ENCODE measurements around the gene LDAF1. TPM values are rescaled to one million over a fixed set of nuclear protein-coding genes. Genes with fewer than 3 reads are reported as not detected.
A peak's percentile ranks its signal among the peaks of the same experiment; 100 is the strongest.

The LDAF1 gene
- total and polyA plus RNA-seq, 2 of the 8 experiments (the other 6 are each of a cell fraction or from before 2014, with no cell fraction given), result 32.4 to 34.2 TPM

DNA sequence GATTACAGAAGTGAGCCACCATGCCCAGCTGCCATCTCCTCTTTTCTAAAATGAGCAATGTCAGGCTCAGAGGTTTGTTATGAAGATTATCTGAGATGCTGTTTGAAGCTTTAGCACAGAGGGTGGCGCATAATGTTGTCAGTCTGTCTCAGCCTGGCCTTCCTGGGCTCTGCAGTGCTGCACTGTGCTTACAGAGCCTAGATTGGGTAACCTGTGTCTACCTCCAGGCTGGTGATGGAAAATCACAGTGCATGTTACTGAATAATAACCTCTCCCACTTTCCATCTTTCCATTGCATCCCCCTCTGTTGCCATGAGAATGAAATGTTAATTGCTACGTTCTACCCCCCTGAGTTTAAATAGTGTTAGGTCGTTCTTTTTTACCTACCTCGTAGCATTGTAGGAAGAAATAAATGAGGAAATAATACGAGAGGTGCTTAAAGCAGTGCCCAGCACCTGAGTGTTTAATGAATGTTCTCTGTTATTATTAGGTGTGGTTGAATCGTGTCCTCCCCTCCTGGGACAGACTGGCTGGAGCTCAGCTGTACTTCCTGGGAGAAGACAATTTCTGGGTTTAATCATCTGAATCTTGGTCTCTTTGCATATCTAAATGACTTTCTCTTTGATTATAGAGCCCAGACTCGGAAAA, 6.2 kb downstream of the LDAF1 start:
- Histone ChIP-seq H2BK120ac (replicated peaks; ENCODE audit: low read depth, low read length) (no peak overlapping the region), H3K27ac (ENCODE audit: low read depth, low read length) (no peak overlapping the region), H2BK15ac (ENCODE audit: low read length) (no peak overlapping the region), H3K4me2 (ENCODE audit: insufficient read depth in 1 of 2, low read depth in 2 of 2, low read length in 2 of 2) (no peak overlapping the region), H3K9ac (replicated peaks in 1 of 4; ENCODE audit: extremely low read depth in 1 of 4, low read depth in 3 of 4, low read length in 3 of 4) (0 out of 7 replicates have a peak overlapping the region, but pooled peaks of 1 of the 4 experiments have one; percentile 10), H3K27me3 (replicated peaks in 1 of 4; ENCODE audit: control insufficient read depth in 3 of 4, extremely low read depth in 1 of 4, insufficient read depth in 3 of 4, low read length in 3 of 4) (no peaks in the 10 kb centered on the region), H2AFZ (ENCODE audit: low read length) (no peak overlapping the region), H4K20me1 (replicated peaks in 1 of 2; ENCODE audit: control insufficient read depth in 1 of 2, insufficient read depth in 2 of 2, low read length in 2 of 2) (peaks cover 0 to 2% of the 10 kb centered on the region in 2 experiments), H3K23ac (ENCODE audit: insufficient read length) (no peak overlapping the region), H4K8ac (ENCODE audit: extremely low read depth, insufficient read depth, low read length) (no peak overlapping the region), H4K5ac (ENCODE audit: insufficient read length, low read depth, low read length) (no peak overlapping the region), H4K91ac (replicated peaks; ENCODE audit: insufficient read length, low read length) (no peak overlapping the region), H3K14ac (ENCODE audit: insufficient read length) (no peak overlapping the region), H3K4ac (replicated peaks; ENCODE audit: insufficient read length, low read depth, low read length) (no peak overlapping the region), H2AK5ac (ENCODE audit: low read depth, low read length) (no peak overlapping the region), H3K23me2 (ENCODE audit: low read depth, low read length) (no peaks in the 10 kb centered on the region; the same call in 1 of the 2 replicates), H3K4me3 (ENCODE audit: extremely low read depth in 1 of 4, insufficient read depth in 2 of 4, low read depth in 3 of 4, low read length in 4 of 4) (no peak overlapping the region), H2BK5ac (ENCODE audit: low read depth, low read length) (no peak overlapping the region), H3K56ac (replicated peaks; ENCODE audit: insufficient read length, low read depth, low read length) (no peak overlapping the region), H3K36me3 (ENCODE audit: control insufficient read depth in 2 of 4, insufficient read depth in 4 of 4, low read length in 3 of 4) (peaks cover 11 to 68% (median 41%) of the 10 kb centered on the region in 4 experiments), H3K4me1 (replicated peaks in 1 of 4; ENCODE audit: control insufficient read depth in 3 of 4, insufficient read depth in 4 of 4, low read length in 3 of 4) (peaks cover 0 to 3% (median 0%) of the 10 kb centered on the region in 4 experiments; a peak in 1 of 7 replicates), H2BK12ac (ENCODE audit: low read depth, low read length) (no peak overlapping the region), H2BK20ac (ENCODE audit: low read length) (no peak overlapping the region), H3K79me1 (ENCODE audit: low read depth, low read length) (peaks cover 6% of the 10 kb centered on the region; the same call in 1 of the 2 replicates), H3K18ac (ENCODE audit: extremely low read depth, low read length) (no peak overlapping the region), H3K79me2 (ENCODE audit: control insufficient read depth in 1 of 2, insufficient read depth in 2 of 2, low read length in 2 of 2) (peaks cover 0 to 24% of the 10 kb centered on the region in 2 experiments; a peak in 2 of 4 replicates), H3K9me3 (ENCODE audit: insufficient read depth in 2 of 2, low read depth in 1 of 2, low read length in 1 of 2) (no peaks in the 10 kb centered on the region)
- POLR2A ChIA-PET (ENCODE audit: partially characterized antibody), result interaction anchor here (1.0 kb wide), 1 partner anchor 9 kb away, joined by 3 read pairs; no protein-coding TSS in a partner anchor
- 83% methylated on average over 7 of the region's 7 CpGs; no CpG with 5 or more reads in 1 of the 2 experiments for WGBS, 2 experiments (ENCODE audit: extremely low coverage in 1 of 2, insufficient coverage in 1 of 2, insufficient read length in 1 of 2, insufficient replicate concordance in 2 of 2, low coverage in 1 of 2, low lambda C conversion rate in 2 of 2, missing lambda C conversion rate in 1 of 2)
- no peak for DNase-seq (ENCODE audit: low read depth in 1 of 2, low spot score in 2 of 2)
- CTCF ChIA-PET (ENCODE audit: partially characterized antibody), result interaction anchor here (0.7 to 0.8 kb wide), 2 partner anchors 136 to 330 kb away, joined by 3 read pairs; no protein-coding TSS in a partner anchor
- FAIRE-seq, result no peak
- no peak for TF ChIP-seq FOSL1 (IDR thresholded peaks at IDR 0.05; ENCODE audit: insufficient read depth, low read depth, low read length)
- TF ChIP-seq CTCF (IDR thresholded peaks at IDR 0.05; ENCODE audit: control extremely low read depth in 1 of 3, insufficient read depth in 1 of 3, low read depth in 1 of 3, low read length in 3 of 3), result no peak
- no peak for TF ChIP-seq RAD21 (IDR thresholded peaks at IDR 0.05 in 1 of 2, conservative IDR thresholded peaks at IDR 0.05 in 1 of 2; ENCODE audit: low read depth in 2 of 2, low read length in 2 of 2)
- no peak for TF ChIP-seq ZNF274 (IDR thresholded peaks at IDR 0.05; ENCODE audit: borderline replicate concordance, extremely low read depth, low read length)
- TF ChIP-seq, protein P1, sequence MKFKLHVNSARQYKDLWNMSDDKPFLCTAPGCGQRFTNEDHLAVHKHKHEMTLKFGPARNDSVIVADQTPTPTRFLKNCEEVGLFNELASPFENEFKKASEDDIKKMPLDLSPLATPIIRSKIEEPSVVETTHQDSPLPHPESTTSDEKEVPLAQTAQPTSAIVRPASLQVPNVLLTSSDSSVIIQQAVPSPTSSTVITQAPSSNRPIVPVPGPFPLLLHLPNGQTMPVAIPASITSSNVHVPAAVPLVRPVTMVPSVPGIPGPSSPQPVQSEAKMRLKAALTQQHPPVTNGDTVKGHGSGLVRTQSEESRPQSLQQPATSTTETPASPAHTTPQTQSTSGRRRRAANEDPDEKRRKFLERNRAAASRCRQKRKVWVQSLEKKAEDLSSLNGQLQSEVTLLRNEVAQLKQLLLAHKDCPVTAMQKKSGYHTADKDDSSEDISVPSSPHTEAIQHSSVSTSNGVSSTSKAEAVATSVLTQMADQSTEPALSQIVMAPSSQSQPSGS (IDR thresholded peaks at IDR 0.05; ENCODE audit: low read length), result no peak
- no peak for TF ChIP-seq SIRT6 (IDR thresholded peaks at IDR 0.05; ENCODE audit: low read length)
- no peak for TF ChIP-seq TAF1 (IDR thresholded peaks at IDR 0.05; ENCODE audit: low read depth, low read length)

All from H1 (cell line).